WTC11 (cell line): ENCODE data around the gene DOCK1. TPM values are rescaled to one million over a fixed set of nuclear protein-coding genes. Genes with fewer than 3 reads are reported as not detected.

Experiments used
- ATAC-seq: fragments of 200-7000 bp; cut with Tn5 transposase; 2 replicates; pipeline ENCODE4 v1.10.0; 2021; ENCODE audit warnings: mild to moderate bottlenecking, moderate library complexity
- CTCF ChIA-PET: fragments of 300-600 bp; sonication (Branson Sonifier 250); formaldehyde crosslinking; loops from one replicate; lab custom pipeline; 2021; ENCODE audit warnings: antibody characterized with exemption; lab: Charles Lee
- POLR2A ChIA-PET: fragments of 350-600 bp; sonication (Branson Sonifier 250); formaldehyde crosslinking; loops from one replicate; lab custom pipeline; 2021; ENCODE audit warnings: antibody characterized with exemption; lab: Charles Lee
- DNase-seq: peaks from one replicate; pipeline ENCODE4 v3.0.0; 2021; ENCODE audit warnings: low spot score
- H3K27ac Mint-ChIP-seq: 2 replicates; pipeline ENCODE4 v1.8.0; 2021; ENCODE audit warnings: mixed read lengths
- H3K27me3 Mint-ChIP-seq: 2 replicates; pipeline ENCODE4 v1.8.0; 2021; ENCODE audit warnings: low read depth, mild to moderate bottlenecking, moderate library complexity, mixed read lengths
- H3K36me3 Mint-ChIP-seq: 2 replicates; pipeline ENCODE4 v1.8.0; 2021; ENCODE audit warnings: mixed read lengths
- H3K4me1 Mint-ChIP-seq: 2 replicates; pipeline ENCODE4 v1.8.0; 2022; ENCODE audit warnings: mixed read lengths
- H3K4me3 Mint-ChIP-seq: 2 replicates; pipeline ENCODE4 v1.8.0; 2021; ENCODE audit warnings: mild to moderate bottlenecking, moderate library complexity, mixed read lengths
- H3K9me3 Mint-ChIP-seq: 2 replicates; pipeline ENCODE4 v1.8.0; 2021; ENCODE audit warnings: mixed read lengths
- CBFB ChIP-seq: sonication (generic); formaldehyde crosslinking; IDR thresholded peaks from 2 replicates; pipeline ENCODE4 v1.8.1; 2022; ENCODE audit warnings: mild to moderate bottlenecking, low read depth, missing genetic modification reagents
- CREM ChIP-seq: sonication (generic); formaldehyde crosslinking; IDR thresholded peaks from 2 replicates; pipeline ENCODE4 v1.8.1; 2022; ENCODE audit warnings: mild to moderate bottlenecking, missing genetic modification reagents, moderate library complexity
- E2F5 ChIP-seq: sonication (generic); formaldehyde crosslinking; IDR thresholded peaks from 2 replicates; pipeline ENCODE4 v1.8.1; 2022; ENCODE audit warnings: mild to moderate bottlenecking, moderate library complexity, missing genetic modification reagents
- ETV6 ChIP-seq: sonication (generic); formaldehyde crosslinking; IDR thresholded peaks from 2 replicates; pipeline ENCODE4 v1.8.1; 2022; ENCODE audit warnings: mild to moderate bottlenecking, missing genetic modification reagents
- NFYB ChIP-seq: sonication (generic); formaldehyde crosslinking; conservative IDR thresholded peaks from 2 replicates; pipeline ENCODE4 v1.8.0; 2022; ENCODE audit warnings: low read depth, missing genetic modification reagents
- NR1H2 ChIP-seq: sonication (generic); formaldehyde crosslinking; IDR thresholded peaks from 2 replicates; pipeline ENCODE4 v1.9.0; 2021; ENCODE audit warnings: mild to moderate bottlenecking, moderate library complexity, missing genetic modification reagents
- PRDM15 ChIP-seq: sonication (generic); formaldehyde crosslinking; IDR thresholded peaks from 2 replicates; pipeline ENCODE4 v1.8.0; 2022; ENCODE audit warnings: missing genetic modification reagents
- SMAD4 ChIP-seq: sonication (generic); formaldehyde crosslinking; IDR thresholded peaks from 2 replicates; pipeline ENCODE4 v1.8.0; 2022; ENCODE audit warnings: mild to moderate bottlenecking, missing genetic modification reagents
- SOX15 ChIP-seq: fragments of 250-450 bp; sonication (Bioruptor Pico); IDR thresholded peaks from 2 replicates; pipeline ENCODE4 v1.9.0; 2021; ENCODE audit warnings: mild to moderate bottlenecking
- TCF7 ChIP-seq: sonication (generic); formaldehyde crosslinking; IDR thresholded peaks from 2 replicates; pipeline ENCODE4 v1.8.0; 2022; ENCODE audit warnings: mild to moderate bottlenecking, low read depth, missing genetic modification reagents, moderate library complexity
- ZSCAN18 ChIP-seq: fragments of 250-450 bp; sonication (Bioruptor Pico); IDR thresholded peaks from 2 replicates; pipeline ENCODE4 v2.1.2; 2022; ENCODE audit warnings: mild to moderate bottlenecking, moderate library complexity
- total RNA-seq: library from RNA; stranded (reverse); gene quantifications from 3 replicates; pipeline ENCODE4 v1.2.3, GENCODE V29; 2021
- TF ChIP-seq, protein P1 (sequence below): sonication (generic); formaldehyde crosslinking; IDR thresholded peaks from 2 replicates; pipeline ENCODE4 v1.8.1; 2022; ENCODE audit warnings: missing genetic modification reagents, borderline replicate concordance
- TF ChIP-seq, protein P2 (sequence below): fragments of 250-450 bp; sonication (Bioruptor Pico); IDR thresholded peaks from 2 replicates; pipeline ENCODE4 v1.9.0; 2021; ENCODE audit warnings: mild to moderate bottlenecking

Gene DOCK1
- total RNA-seq, 1 experiment from 2014 or later = 52.1 TPM

- TF ChIP-seq PRDM15 (CRISPR knock-in tag) = no peak
- no peak for TF ChIP-seq CBFB
- TF ChIP-seq, protein P1, sequence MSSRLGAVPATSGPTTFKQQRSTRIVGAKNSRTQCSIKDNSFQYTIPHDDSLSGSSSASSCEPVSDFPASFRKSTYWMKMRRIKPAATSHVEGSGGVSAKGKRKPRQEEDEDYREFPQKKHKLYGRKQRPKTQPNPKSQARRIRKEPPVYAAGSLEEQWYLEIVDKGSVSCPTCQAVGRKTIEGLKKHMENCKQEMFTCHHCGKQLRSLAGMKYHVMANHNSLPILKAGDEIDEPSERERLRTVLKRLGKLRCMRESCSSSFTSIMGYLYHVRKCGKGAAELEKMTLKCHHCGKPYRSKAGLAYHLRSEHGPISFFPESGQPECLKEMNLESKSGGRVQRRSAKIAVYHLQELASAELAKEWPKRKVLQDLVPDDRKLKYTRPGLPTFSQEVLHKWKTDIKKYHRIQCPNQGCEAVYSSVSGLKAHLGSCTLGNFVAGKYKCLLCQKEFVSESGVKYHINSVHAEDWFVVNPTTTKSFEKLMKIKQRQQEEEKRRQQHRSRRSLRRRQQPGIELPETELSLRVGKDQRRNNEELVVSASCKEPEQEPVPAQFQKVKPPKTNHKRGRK (CRISPR knock-in tag) = no peak
- TF ChIP-seq SOX15 (CRISPR knock-in tag) = no peak
These were observed 230.8 kb downstream of the DOCK1 start (continued) for GRCh38 chr10:127135844-127136577.

DNA sequence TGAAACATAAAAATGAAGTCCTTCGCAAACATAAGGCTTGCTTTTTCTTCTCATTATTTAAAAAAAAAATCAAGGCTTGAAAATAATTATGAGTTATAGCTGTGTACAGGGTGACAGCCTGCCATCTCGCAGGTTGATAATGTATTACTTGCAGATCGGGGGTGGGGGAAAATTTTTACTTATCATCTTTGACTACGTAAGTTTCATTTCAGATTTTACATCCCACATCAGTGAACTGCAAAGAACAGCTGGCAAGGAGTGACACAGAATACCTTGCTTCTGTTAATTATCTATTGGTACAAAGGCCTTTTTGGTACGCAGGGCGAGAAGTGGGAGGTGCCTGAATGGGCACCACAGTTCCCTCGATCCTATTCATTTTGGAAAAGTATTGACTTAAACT is 232.2 kb downstream of the DOCK1 start:
- Mint-ChIP-seq H3K4me3 (no peak overlapping the region), H3K27me3 (no peaks in the 10 kb centered on the region), H3K36me3 (peaks cover 4% of the 10 kb centered on the region), H3K4me1 (0 out of 2 replicates have a peak, but pooled peaks cover 3% of the 10 kb centered on the region), H3K27ac (no peak overlapping the region), H3K9me3 (no peaks in the 10 kb centered on the region)
- TF ChIP-seq NR1H2 (no peak), NFYB (CRISPR knock-in tag) (no peak), TCF7 (CRISPR knock-in tag) (no peak), E2F5 (no peak), ZSCAN18 (CRISPR knock-in tag) (no peak), CREM (CRISPR knock-in tag) (no peak), SOX15 (CRISPR knock-in tag) (no peak), SMAD4 (CRISPR knock-in tag) (no peak), ETV6 (CRISPR knock-in tag) (no peak)
- TF ChIP-seq, protein P2, sequence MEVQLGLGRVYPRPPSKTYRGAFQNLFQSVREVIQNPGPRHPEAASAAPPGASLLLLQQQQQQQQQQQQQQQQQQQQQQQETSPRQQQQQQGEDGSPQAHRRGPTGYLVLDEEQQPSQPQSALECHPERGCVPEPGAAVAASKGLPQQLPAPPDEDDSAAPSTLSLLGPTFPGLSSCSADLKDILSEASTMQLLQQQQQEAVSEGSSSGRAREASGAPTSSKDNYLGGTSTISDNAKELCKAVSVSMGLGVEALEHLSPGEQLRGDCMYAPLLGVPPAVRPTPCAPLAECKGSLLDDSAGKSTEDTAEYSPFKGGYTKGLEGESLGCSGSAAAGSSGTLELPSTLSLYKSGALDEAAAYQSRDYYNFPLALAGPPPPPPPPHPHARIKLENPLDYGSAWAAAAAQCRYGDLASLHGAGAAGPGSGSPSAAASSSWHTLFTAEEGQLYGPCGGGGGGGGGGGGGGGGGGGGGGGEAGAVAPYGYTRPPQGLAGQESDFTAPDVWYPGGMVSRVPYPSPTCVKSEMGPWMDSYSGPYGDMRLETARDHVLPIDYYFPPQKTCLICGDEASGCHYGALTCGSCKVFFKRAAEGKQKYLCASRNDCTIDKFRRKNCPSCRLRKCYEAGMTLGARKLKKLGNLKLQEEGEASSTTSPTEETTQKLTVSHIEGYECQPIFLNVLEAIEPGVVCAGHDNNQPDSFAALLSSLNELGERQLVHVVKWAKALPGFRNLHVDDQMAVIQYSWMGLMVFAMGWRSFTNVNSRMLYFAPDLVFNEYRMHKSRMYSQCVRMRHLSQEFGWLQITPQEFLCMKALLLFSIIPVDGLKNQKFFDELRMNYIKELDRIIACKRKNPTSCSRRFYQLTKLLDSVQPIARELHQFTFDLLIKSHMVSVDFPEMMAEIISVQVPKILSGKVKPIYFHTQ = no peak
- ChIA-PET POLR2A (no interaction called here), CTCF (no interaction called here)
- no peak for ATAC-seq
- no peak for DNase-seq
